K562 (cell line): ENCODE data around the gene LAMB3. TPM values are rescaled to one million over a fixed set of nuclear protein-coding genes. Genes with fewer than 3 reads are reported as not detected.

ENCODE experiments used
- ATF3 ChIP-seq, 2 experiments: fragments of 450-650 bp in 1 of 2; sonication (generic) in 1 of 2; formaldehyde crosslinking in 1 of 2; IDR thresholded peaks in 1 of 2; conservative IDR thresholded peaks in 1 of 2; 2 replicates each; pipeline versions ENCODE4 v1.6.1 to v1.8.1; 2016 to 2023; ENCODE audit warnings: mild to moderate bottlenecking in 2 of 2, moderate library complexity in 2 of 2, inconsistent platforms in 1 of 2, missing genetic modification reagents in 1 of 2
- CTBP1 ChIP-seq: fragments of 450-650 bp; IDR thresholded peaks from 2 replicates; pipeline ENCODE4 v1.6.1; 2016; ENCODE audit warnings: borderline replicate concordance
- GABPA ChIP-seq: fragments of 200-800 bp; sonication (Bioruptor generic); conservative IDR thresholded peaks from 2 replicates; pipeline ENCODE4 v1.6.1; 2016; ENCODE audit warnings: low read depth, missing genetic modification characterization, missing compliant biosample characterization
- JUN ChIP-seq, 2 experiments: sonication (generic) in 1 of 2; formaldehyde crosslinking in 1 of 2; IDR thresholded peaks; 2 replicates each; pipeline versions ENCODE4 v1.6.1 to v1.8.0; 2012 to 2022; ENCODE audit warnings: borderline replicate concordance in 2 of 2, mild to moderate bottlenecking in 2 of 2, improper control_type of control experiment in 1 of 2, low read depth in 1 of 2, low read length in 1 of 2, missing genetic modification reagents in 1 of 2
- NR2C2 ChIP-seq, 2 experiments: fragments of 200-800 bp in 1 of 2; sonication (Bioruptor generic) in 1 of 2; sonication (generic) in 1 of 2; formaldehyde crosslinking in 1 of 2; IDR thresholded peaks; 2 replicates each; pipeline versions ENCODE4 v1.6.1 to v1.8.0; 2016 to 2022; ENCODE audit warnings: mild to moderate bottlenecking in 1 of 2, missing compliant biosample characterization in 1 of 2, missing genetic modification characterization in 1 of 2, missing genetic modification reagents in 1 of 2
- ZEB2 ChIP-seq: fragments of 450-650 bp; IDR thresholded peaks from 2 replicates; pipeline ENCODE4 v1.6.1; 2016
- polyA plus RNA-seq, 8 experiments: library from polyadenylated mRNA; depleted of rRNA in 4 of 8; stranded (reverse) in 5 of 8; unstranded in 3 of 8; fragments of >200 nt; fragmentation: Nextera tagmentation in 2 of 8; fragmentation: Illumina TruSeq in 1 of 8; extraction: Ambion mirVana in 2 of 8; extraction: Trizol in 1 of 8; gene quantifications; 2 replicates each; pipeline versions ENCODE4 v1.2.1 to v1.2.3, GENCODE V29; 2011 to 2014; ENCODE audit warnings: inconsistent platforms in 1 of 8, missing spikeins in 1 of 8
- total RNA-seq, 7 experiments: library from RNA; depleted of rRNA in 6 of 7; stranded (reverse); fragments of >200 nt in 6 of 7; fragmentation: Illumina TruSeq in 2 of 7; extraction: Trizol in 2 of 7; gene quantifications; 2 replicates each; pipeline versions ENCODE4 v1.2.1 to v1.2.3, GENCODE V29; 2011 to 2021; ENCODE audit warnings: low replicate concordance in 1 of 7
- TF ChIP-seq, protein P1 (sequence below): sonication (generic); formaldehyde crosslinking; IDR thresholded peaks from 2 replicates; pipeline ENCODE4 v1.9.0; 2022; ENCODE audit warnings: mild to moderate bottlenecking, missing genetic modification reagents

The LAMB3 gene
- total and polyA plus RNA-seq, 9 of the 15 experiments (the other 6 are each of a cell fraction or from before 2014, with no cell fraction given), result 0.08 to 1.3 (median 0.91) TPM

- TF ChIP-seq GABPA (tag) (peak; percentile 79), CTBP1 (peak; percentile 66; the same call in 1 of the 2 replicates), NR2C2 (CRISPR knock-in tag; IDR thresholded peaks at IDR 0.05) (no peak), NR2C2 (tag; IDR thresholded peaks at IDR 0.05) (peak; percentile 91), ZEB2 (peak; percentile 57; the same call in 1 of the 2 replicates), JUN (IDR thresholded peaks at IDR 0.05; ENCODE audit: borderline replicate concordance, low read depth, low read length) (peak; percentile 42; the same call in 1 of the 2 replicates), JUN (CRISPR knock-in tag; IDR thresholded peaks at IDR 0.05; ENCODE audit: borderline replicate concordance) (no peak), ATF3 (IDR thresholded peaks at IDR 0.05) (peak; percentile 53), ATF3 (CRISPR knock-in tag; conservative IDR thresholded peaks at IDR 0.05) (no peak)
- TF ChIP-seq, protein P1, sequence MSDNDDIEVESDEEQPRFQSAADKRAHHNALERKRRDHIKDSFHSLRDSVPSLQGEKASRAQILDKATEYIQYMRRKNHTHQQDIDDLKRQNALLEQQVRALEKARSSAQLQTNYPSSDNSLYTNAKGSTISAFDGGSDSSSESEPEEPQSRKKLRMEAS (CRISPR knock-in tag), result 0 out of 2 replicates have a peak, but pooled peaks have one; percentile 9
Measured at GRCh38 chr1:209657140-209657879, 5.1 kb upstream of the LAMB3 start (continued).
